HEK293 (cell line): ENCODE data around the gene C8B.

Experiments used
- CTCF ChIA-PET: fragments of 350-600 bp; formaldehyde crosslinking; extraction: SDS; loops from one replicate; lab custom pipeline; 2021; ENCODE audit warnings: antibody characterized with exemption; lab: Yijun Ruan, JAX
- POLR2A ChIA-PET: fragments of 300-600 bp; formaldehyde crosslinking; extraction: SDS; loops from one replicate; lab custom pipeline; 2020; ENCODE audit warnings: antibody characterized with exemption, inconsistent platforms; lab: Yijun Ruan, JAX
- H3K27ac ChIP-seq: fragments of 200-500 bp; sonication (Bioruptor generic); 2 replicates; pipeline ENCODE4 v1.5.1; 2014; ENCODE audit warnings: low read depth, low read length, control low read depth, inconsistent platforms; ENCODE audit errors: extremely low read depth
- H3K36me3 ChIP-seq, 2 experiments: fragments of 200-500 bp in 1 of 2; sonication (Bioruptor generic) in 1 of 2; 1 replicate in 1 of 2; 2 replicates in 1 of 2; pipeline ENCODE4 v1.5.1; 2014 to 2017; ENCODE audit warnings: inconsistent platforms in 2 of 2, low read length in 2 of 2; ENCODE audit not compliant: control insufficient read depth in 2 of 2, insufficient read depth in 1 of 2
- H3K4me1 ChIP-seq: fragments of 200-500 bp; sonication (Bioruptor generic); 2 replicates; pipeline ENCODE4 v1.5.1; 2014; ENCODE audit warnings: mild to moderate bottlenecking, low read length, inconsistent platforms; ENCODE audit not compliant: control insufficient read depth, insufficient read depth
- H3K4me3 ChIP-seq: 2 replicates; pipeline ENCODE4 v1.5.1; 2011; ENCODE audit warnings: low read depth, mild to moderate bottlenecking, control low read depth, low read length, moderate library complexity
- H3K9me3 ChIP-seq: fragments of 200-500 bp; sonication (Bioruptor generic); 2 replicates; pipeline ENCODE4 v1.5.1; 2014; ENCODE audit warnings: low read depth, low read length, inconsistent platforms; ENCODE audit not compliant: control insufficient read depth, insufficient read depth
- HOXA7 ChIP-seq: sonication (generic); formaldehyde crosslinking; IDR thresholded peaks from 2 replicates; pipeline ENCODE4 v1.8.1; 2022; ENCODE audit warnings: missing genetic modification reagents, borderline replicate concordance
- KLF9 ChIP-seq: fragments of 450-650 bp; formaldehyde crosslinking; IDR thresholded peaks from 2 replicates; pipeline ENCODE4 v1.5.1; 2016; ENCODE audit warnings: missing biosample characterization, missing genetic modification characterization, low read depth
- ZBTB20 ChIP-seq: fragments of 450-650 bp; formaldehyde crosslinking; IDR thresholded peaks from 2 replicates; pipeline ENCODE4 v1.5.1; 2016; ENCODE audit warnings: missing biosample characterization, missing genetic modification characterization
- ZNF10 ChIP-seq: fragments of 450-650 bp; formaldehyde crosslinking; IDR thresholded peaks from 2 replicates; pipeline ENCODE4 v1.5.1; 2017; ENCODE audit warnings: missing biosample characterization, missing genetic modification characterization
- ZNF350 ChIP-seq: fragments of 450-650 bp; formaldehyde crosslinking; IDR thresholded peaks from 2 replicates; pipeline ENCODE4 v1.5.0; 2017; ENCODE audit warnings: missing biosample characterization, mild to moderate bottlenecking, missing genetic modification characterization
- ZNF549 ChIP-seq: fragments of 450-650 bp; IDR thresholded peaks from 2 replicates; pipeline ENCODE4 v1.5.1; 2018; ENCODE audit warnings: missing biosample characterization, missing genetic modification characterization, mild to moderate bottlenecking, inconsistent platforms, moderate library complexity
- ZNF621 ChIP-seq: fragments of 450-650 bp; formaldehyde crosslinking; IDR thresholded peaks from 2 replicates; pipeline ENCODE4 v1.5.1; 2017; ENCODE audit warnings: missing biosample characterization, missing genetic modification characterization
- ZNF629 ChIP-seq: fragments of 450-650 bp; formaldehyde crosslinking; IDR thresholded peaks from 2 replicates; pipeline ENCODE4 v1.5.1; 2017; ENCODE audit warnings: missing biosample characterization, missing genetic modification characterization
- ZNF776 ChIP-seq: fragments of 450-650 bp; formaldehyde crosslinking; IDR thresholded peaks from 2 replicates; pipeline ENCODE4 v1.5.0; 2017; ENCODE audit warnings: missing biosample characterization, missing genetic modification characterization, borderline replicate concordance
- ZNF777 ChIP-seq: fragments of 450-650 bp; formaldehyde crosslinking; IDR thresholded peaks from 2 replicates; pipeline ENCODE4 v1.5.1; 2017; ENCODE audit warnings: missing biosample characterization, missing genetic modification characterization, borderline replicate concordance
- TF ChIP-seq, protein P1 (sequence below): fragments of 450-650 bp; formaldehyde crosslinking; IDR thresholded peaks from 2 replicates; pipeline ENCODE4 v1.5.1; 2016; ENCODE audit warnings: missing biosample characterization, missing genetic modification characterization
- TF ChIP-seq, protein P2 (sequence below): fragments of 450-650 bp; formaldehyde crosslinking; IDR thresholded peaks from 2 replicates; pipeline ENCODE4 v1.5.1; 2016; ENCODE audit warnings: missing biosample characterization, missing genetic modification characterization, borderline replicate concordance
- TF ChIP-seq, protein P3 (sequence below): fragments of 450-650 bp; formaldehyde crosslinking; IDR thresholded peaks from 2 replicates; pipeline ENCODE4 v1.5.1; 2016; ENCODE audit warnings: missing biosample characterization, missing genetic modification characterization

C8B gene

DNA sequence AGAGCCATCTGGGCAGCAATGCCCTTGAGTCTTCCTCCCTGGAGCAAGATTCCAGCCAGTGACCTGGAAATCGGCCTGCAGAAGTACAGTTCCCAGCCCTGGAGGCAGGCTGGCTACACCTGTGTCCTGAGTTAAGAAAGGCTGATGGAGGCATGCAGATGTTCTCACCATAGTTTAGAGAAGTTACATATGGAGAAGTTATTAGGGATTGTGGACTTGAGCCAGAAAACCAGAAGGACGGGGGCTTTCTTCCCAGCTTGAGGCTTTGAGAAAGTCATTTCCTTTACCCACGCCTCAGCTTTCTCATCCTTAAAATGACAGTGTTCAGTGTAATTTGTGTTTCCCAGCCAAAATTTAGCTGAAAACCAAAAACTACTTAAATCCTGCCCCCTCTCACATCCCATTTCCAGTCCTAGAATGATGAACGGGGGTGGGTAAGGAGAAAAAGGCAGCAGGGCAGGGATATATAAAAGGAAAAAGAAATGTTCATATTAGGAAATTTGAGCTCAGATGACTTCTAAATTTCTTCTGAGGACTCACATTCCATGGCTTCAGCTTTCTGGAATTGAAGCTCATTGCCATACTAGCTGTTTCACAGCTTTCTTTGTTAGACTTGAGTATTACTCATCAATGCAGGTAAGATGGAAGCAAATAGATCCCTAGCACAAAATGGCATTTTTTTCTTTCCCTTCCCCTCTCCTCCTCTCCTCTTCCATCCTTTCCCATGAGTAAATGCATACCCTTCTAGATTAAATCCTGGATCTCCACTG, 14.4 kb upstream of the C8B start:
- no peak for TF ChIP-seq ZNF777 (tag by site-specific recombination)
- no peak for TF ChIP-seq KLF9
- TF ChIP-seq HOXA7: no peak
- no peak for TF ChIP-seq ZBTB20 (tag by site-specific recombination)
- TF ChIP-seq ZNF629 (tag by site-specific recombination): no peak
- TF ChIP-seq, protein P1, sequence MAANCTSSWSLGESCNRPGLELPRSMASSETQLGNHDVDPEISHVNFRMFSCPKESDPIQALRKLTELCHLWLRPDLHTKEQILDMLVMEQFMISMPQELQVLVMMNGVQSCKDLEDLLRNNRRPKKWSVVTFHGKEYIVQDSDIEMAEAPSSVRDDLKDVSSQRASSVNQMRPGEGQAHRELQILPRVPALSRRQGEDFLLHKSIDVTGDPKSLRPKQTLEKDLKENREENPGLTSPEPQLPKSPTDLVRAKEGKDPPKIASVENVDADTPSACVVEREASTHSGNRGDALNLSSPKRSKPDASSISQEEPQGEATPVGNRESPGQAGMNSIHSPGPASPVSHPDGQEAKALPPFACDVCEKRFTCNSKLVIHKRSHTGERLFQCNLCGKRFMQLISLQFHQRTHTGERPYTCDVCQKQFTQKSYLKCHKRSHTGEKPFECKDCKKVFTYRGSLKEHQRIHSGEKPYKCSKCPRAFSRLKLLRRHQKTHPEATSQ (tag by site-specific recombination): no peak
- no peak for TF ChIP-seq ZNF350 (tag by site-specific recombination)
- TF ChIP-seq, protein P2, sequence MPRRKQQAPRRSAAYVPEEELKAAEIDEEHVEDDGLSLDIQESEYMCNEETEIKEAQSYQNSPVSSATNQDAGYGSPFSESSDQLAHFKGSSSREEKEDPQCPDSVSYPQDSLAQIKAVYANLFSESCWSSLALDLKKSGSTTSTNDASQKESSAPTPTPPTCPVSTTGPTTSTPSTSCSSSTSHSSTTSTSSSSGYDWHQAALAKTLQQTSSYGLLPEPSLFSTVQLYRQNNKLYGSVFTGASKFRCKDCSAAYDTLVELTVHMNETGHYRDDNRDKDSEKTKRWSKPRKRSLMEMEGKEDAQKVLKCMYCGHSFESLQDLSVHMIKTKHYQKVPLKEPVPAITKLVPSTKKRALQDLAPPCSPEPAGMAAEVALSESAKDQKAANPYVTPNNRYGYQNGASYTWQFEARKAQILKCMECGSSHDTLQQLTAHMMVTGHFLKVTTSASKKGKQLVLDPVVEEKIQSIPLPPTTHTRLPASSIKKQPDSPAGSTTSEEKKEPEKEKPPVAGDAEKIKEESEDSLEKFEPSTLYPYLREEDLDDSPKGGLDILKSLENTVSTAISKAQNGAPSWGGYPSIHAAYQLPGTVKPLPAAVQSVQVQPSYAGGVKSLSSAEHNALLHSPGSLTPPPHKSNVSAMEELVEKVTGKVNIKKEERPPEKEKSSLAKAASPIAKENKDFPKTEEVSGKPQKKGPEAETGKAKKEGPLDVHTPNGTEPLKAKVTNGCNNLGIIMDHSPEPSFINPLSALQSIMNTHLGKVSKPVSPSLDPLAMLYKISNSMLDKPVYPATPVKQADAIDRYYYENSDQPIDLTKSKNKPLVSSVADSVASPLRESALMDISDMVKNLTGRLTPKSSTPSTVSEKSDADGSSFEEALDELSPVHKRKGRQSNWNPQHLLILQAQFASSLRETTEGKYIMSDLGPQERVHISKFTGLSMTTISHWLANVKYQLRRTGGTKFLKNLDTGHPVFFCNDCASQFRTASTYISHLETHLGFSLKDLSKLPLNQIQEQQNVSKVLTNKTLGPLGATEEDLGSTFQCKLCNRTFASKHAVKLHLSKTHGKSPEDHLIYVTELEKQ (tag by site-specific recombination): no peak
- no peak for TF ChIP-seq ZNF621
- POLR2A ChIA-PET: no interaction called here
- no peak overlapping the region for H3K27ac ChIP-seq
- H3K4me1 ChIP-seq: no peaks in the 10 kb centered on the region
- H3K9me3 ChIP-seq: no peaks in the 10 kb centered on the region
- no peak overlapping the region for H3K4me3 ChIP-seq
- CTCF ChIA-PET: interaction anchor here (0.8 kb wide), 3 partner anchors 12 to 148 kb away, joined by 3 to 4 read pairs (median 3); no protein-coding TSS in a partner anchor
- no peaks in the 10 kb centered on the region for H3K36me3 ChIP-seq

DNA sequence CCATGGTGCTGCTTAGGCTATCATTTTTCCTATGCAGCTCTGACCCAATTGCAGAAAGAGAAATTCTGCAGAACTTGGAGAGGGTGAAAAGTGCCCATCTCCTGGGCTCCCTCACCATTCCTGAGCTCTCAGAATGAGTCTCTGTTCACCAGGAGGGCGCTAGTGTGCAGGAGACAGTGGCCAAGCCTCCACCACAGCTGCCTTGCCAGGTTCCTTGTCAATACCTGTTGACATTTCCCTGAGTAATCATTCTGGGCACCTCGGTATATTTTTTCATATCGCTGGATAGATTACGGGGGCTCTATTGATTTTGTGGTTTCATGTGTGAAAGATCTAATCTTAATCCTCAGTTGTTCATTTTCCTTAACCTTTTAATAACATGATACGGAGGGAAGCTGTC, 13.0 kb upstream of the C8B start:
- ChIA-PET CTCF (interaction anchor here (0.6 to 1.8 kb wide), 4 partner anchors 10 to 1266 kb away, joined by 3 to 6 read pairs (median 4); no protein-coding TSS in a partner anchor), POLR2A (no interaction called here)
- H3K27ac ChIP-seq: no peak overlapping the region
- TF ChIP-seq, protein P3, sequence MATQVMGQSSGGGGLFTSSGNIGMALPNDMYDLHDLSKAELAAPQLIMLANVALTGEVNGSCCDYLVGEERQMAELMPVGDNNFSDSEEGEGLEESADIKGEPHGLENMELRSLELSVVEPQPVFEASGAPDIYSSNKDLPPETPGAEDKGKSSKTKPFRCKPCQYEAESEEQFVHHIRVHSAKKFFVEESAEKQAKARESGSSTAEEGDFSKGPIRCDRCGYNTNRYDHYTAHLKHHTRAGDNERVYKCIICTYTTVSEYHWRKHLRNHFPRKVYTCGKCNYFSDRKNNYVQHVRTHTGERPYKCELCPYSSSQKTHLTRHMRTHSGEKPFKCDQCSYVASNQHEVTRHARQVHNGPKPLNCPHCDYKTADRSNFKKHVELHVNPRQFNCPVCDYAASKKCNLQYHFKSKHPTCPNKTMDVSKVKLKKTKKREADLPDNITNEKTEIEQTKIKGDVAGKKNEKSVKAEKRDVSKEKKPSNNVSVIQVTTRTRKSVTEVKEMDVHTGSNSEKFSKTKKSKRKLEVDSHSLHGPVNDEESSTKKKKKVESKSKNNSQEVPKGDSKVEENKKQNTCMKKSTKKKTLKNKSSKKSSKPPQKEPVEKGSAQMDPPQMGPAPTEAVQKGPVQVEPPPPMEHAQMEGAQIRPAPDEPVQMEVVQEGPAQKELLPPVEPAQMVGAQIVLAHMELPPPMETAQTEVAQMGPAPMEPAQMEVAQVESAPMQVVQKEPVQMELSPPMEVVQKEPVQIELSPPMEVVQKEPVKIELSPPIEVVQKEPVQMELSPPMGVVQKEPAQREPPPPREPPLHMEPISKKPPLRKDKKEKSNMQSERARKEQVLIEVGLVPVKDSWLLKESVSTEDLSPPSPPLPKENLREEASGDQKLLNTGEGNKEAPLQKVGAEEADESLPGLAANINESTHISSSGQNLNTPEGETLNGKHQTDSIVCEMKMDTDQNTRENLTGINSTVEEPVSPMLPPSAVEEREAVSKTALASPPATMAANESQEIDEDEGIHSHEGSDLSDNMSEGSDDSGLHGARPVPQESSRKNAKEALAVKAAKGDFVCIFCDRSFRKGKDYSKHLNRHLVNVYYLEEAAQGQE (tag by site-specific recombination): peak; percentile 47; the same call in 1 of the 2 replicates
- no peak for TF ChIP-seq ZNF10
- no peak for TF ChIP-seq ZNF776 (tag by site-specific recombination)
- no peaks in the 10 kb centered on the region for H3K36me3 ChIP-seq
- H3K9me3 ChIP-seq: no peaks in the 10 kb centered on the region
- no peak overlapping the region for H3K4me3 ChIP-seq
- no peaks in the 10 kb centered on the region for H3K4me1 ChIP-seq

DNA sequence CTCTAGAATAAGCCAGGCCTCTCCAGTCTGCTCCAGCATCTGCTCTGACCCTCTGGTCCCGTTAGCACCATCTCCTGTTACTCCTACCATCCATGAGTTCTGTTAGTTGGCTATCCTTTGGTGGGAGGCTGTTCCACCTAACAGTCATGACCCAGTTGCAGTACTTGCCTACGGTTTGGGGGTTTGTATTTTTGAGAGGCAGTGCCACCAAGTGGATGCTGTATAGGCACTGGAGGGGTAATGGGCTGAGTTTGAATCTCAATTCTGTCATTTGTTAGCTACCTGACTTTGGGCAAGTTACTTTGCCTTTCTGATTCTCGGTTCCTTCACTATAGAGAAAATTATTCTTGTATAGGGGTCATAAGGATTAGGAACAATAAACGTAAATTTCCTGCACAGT, 12.1 kb upstream of the C8B start:
- Histone ChIP-seq H3K4me3 (no peak overlapping the region), H3K9me3 (no peaks in the 10 kb centered on the region), H3K36me3 (no peaks in the 10 kb centered on the region), H3K27ac (no peak overlapping the region), H3K4me1 (no peaks in the 10 kb centered on the region)
- POLR2A ChIA-PET: no interaction called here
- CTCF ChIA-PET: interaction anchor here (0.6 to 1.8 kb wide), 2 partner anchors 10 to 1136 kb away, joined by 3 to 6 read pairs; no protein-coding TSS in a partner anchor
- no peak for TF ChIP-seq ZNF549 (tag by site-specific recombination)
